Vagina (tissue), 2 donors: ENCODE results near the gene MEGF10.

Experiments used
- CTCF ChIP-seq, 3 experiments: fragments of 450-650 bp in 2 of 3; fragments of 200-600 bp in 1 of 3; sonication (generic) in 1 of 3; IDR thresholded peaks; one replicate each; pipeline ENCODE4 v1.5.1; 2017 to 2019; ENCODE audit warnings: antibody characterized with exemption in 3 of 3, mild to moderate bottlenecking in 2 of 3, moderate library complexity in 2 of 3
- POLR2A ChIP-seq, 2 donors: fragments of 450-650 bp; IDR thresholded peaks; one replicate each; pipeline ENCODE4 v1.6.1; 2017; ENCODE audit warnings: antibody characterized with exemption in 2 of 2, mild to moderate bottlenecking in 2 of 2, moderate library complexity in 2 of 2

GRCh38 chr5:127298036-127298429 is 7.4 kb downstream of the MEGF10 start:
- TF ChIP-seq POLR2A (IDR thresholded peaks at IDR 0.05) (no peak), CTCF (IDR thresholded peaks at IDR 0.05) (no peak)
